Fibroblast of lung (primary cell): ENCODE measurements around the gene KCMF1.

Experiments used
- CTCF ChIP-seq, 2 donors: IDR thresholded peaks in 1 of 2; conservative IDR thresholded peaks in 1 of 2; 1 replicate in 1 of 2; 2 replicates in 1 of 2; pipeline ENCODE4 v1.5.1; 2011 to 2012; ENCODE audit warnings: low read length in 2 of 2, control low read depth in 1 of 2, inconsistent platforms in 1 of 2, low read depth in 1 of 2, mild to moderate bottlenecking in 1 of 2
- EZH2 ChIP-seq: IDR thresholded peaks from 2 replicates; pipeline ENCODE4 v1.5.1; 2012; ENCODE audit warnings: low read length, control low read depth, mild to moderate bottlenecking; ENCODE audit errors: missing control alignments

GRCh38 chr2:85048534-85048933, 77.6 kb downstream of the KCMF1 start:
- no peak for TF ChIP-seq CTCF (conservative IDR thresholded peaks at IDR 0.05 in 1 of 2, IDR thresholded peaks at IDR 0.05 in 1 of 2; ENCODE audit: low read depth in 1 of 2, low read length in 2 of 2)
- TF ChIP-seq EZH2, result no peak
